K562 (cell line): Measurements from ENCODE around the gene CNTROB. TPM values are rescaled to one million over a fixed set of nuclear protein-coding genes. Genes with fewer than 3 reads are reported as not detected.

Source experiments
- CHD7 ChIP-seq: fragments of 200-600 bp; sonication (generic); IDR thresholded peaks from one replicate; pipeline ENCODE4 v1.6.1; 2012; ENCODE audit warnings: mild to moderate bottlenecking, low read depth, low read length, inconsistent platforms
- FOXK1 ChIP-seq: sonication (generic); formaldehyde crosslinking; IDR thresholded peaks from 2 replicates; pipeline ENCODE4 v1.8.0; 2022; ENCODE audit warnings: missing genetic modification reagents, mild to moderate bottlenecking, borderline replicate concordance
- RAD51 ChIP-seq: fragments of 450-650 bp; IDR thresholded peaks from 2 replicates; pipeline ENCODE4 v1.7.1; 2016; ENCODE audit warnings: low read depth, mild to moderate bottlenecking, borderline replicate concordance
- ZBTB1 ChIP-seq: sonication (generic); formaldehyde crosslinking; IDR thresholded peaks from 2 replicates; pipeline ENCODE4 v1.8.1; 2023; ENCODE audit warnings: missing genetic modification reagents, low read depth, mild to moderate bottlenecking, borderline replicate concordance
- ZC3H11A ChIP-seq: IDR thresholded peaks from 2 replicates; pipeline ENCODE4 v1.6.1; 2012; ENCODE audit warnings: low read depth, low read length, improper control_type of control experiment
- polyA plus RNA-seq, 8 experiments: library from polyadenylated mRNA; depleted of rRNA in 4 of 8; stranded (reverse) in 5 of 8; unstranded in 3 of 8; fragments of >200 nt; fragmentation: Nextera tagmentation in 2 of 8; fragmentation: Illumina TruSeq in 1 of 8; extraction: Ambion mirVana in 2 of 8; extraction: Trizol in 1 of 8; gene quantifications; 2 replicates each; pipeline versions ENCODE4 v1.2.1 to v1.2.3, GENCODE V29; 2011 to 2014; ENCODE audit warnings: inconsistent platforms in 1 of 8, missing spikeins in 1 of 8
- total RNA-seq, 7 experiments: library from RNA; depleted of rRNA in 6 of 7; stranded (reverse); fragments of >200 nt in 6 of 7; fragmentation: Illumina TruSeq in 2 of 7; extraction: Trizol in 2 of 7; gene quantifications; 2 replicates each; pipeline versions ENCODE4 v1.2.1 to v1.2.3, GENCODE V29; 2011 to 2021; ENCODE audit warnings: low replicate concordance in 1 of 7
- TF ChIP-seq, protein P1 (sequence below): conservative IDR thresholded peaks from 2 replicates; pipeline ENCODE4 v1.6.1; 2011; ENCODE audit warnings: low read depth, mild to moderate bottlenecking, low read length; ENCODE audit not compliant: control insufficient read depth
- TF ChIP-seq, protein P2 (sequence below): fragments of 150-350 bp; conservative IDR thresholded peaks from 2 replicates; pipeline ENCODE4 v1.6.1; 2014; ENCODE audit warnings: low read length
- TF ChIP-seq, protein P3 (sequence below), 2 experiments: fragments of 450-650 bp; conservative IDR thresholded peaks; 2 replicates each; pipeline ENCODE4 v1.6.1; 2017; ENCODE audit warnings: mild to moderate bottlenecking in 2 of 2, moderate library complexity in 2 of 2

CNTROB gene
- total and polyA plus RNA-seq, 9 of the 15 experiments (the other 6 are each of a cell fraction or from before 2014, with no cell fraction given): 1.9 to 33.3 (median 23.0) TPM

DNA sequence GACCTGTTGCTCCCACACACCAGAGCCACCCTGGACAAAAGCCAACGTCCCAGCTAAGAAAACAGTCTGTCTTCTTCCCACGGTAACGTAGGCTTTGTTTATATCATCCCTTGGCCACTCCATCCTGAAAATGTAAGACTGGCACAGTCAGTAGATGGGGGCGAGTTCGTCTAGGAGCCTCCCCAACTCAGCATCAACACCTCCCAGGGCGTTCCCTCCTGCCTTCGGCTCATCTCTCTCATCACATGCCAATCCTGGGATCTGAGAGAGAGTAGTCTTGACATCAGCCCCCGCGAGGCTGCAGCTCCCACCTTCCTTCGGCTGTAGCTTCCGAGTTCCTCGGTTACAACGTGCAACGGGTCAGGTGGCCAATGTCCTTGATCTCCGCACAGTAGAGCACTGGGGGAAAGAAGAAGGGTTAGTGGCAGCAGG, 16.8 kb upstream of the CNTROB start (continued):
- TF ChIP-seq CHD7: no peak
- TF ChIP-seq, protein P1, sequence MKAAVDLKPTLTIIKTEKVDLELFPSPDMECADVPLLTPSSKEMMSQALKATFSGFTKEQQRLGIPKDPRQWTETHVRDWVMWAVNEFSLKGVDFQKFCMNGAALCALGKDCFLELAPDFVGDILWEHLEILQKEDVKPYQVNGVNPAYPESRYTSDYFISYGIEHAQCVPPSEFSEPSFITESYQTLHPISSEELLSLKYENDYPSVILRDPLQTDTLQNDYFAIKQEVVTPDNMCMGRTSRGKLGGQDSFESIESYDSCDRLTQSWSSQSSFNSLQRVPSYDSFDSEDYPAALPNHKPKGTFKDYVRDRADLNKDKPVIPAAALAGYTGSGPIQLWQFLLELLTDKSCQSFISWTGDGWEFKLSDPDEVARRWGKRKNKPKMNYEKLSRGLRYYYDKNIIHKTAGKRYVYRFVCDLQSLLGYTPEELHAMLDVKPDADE: 0 out of 2 replicates have a peak, but pooled peaks have one; percentile 30
- TF ChIP-seq, protein P2, sequence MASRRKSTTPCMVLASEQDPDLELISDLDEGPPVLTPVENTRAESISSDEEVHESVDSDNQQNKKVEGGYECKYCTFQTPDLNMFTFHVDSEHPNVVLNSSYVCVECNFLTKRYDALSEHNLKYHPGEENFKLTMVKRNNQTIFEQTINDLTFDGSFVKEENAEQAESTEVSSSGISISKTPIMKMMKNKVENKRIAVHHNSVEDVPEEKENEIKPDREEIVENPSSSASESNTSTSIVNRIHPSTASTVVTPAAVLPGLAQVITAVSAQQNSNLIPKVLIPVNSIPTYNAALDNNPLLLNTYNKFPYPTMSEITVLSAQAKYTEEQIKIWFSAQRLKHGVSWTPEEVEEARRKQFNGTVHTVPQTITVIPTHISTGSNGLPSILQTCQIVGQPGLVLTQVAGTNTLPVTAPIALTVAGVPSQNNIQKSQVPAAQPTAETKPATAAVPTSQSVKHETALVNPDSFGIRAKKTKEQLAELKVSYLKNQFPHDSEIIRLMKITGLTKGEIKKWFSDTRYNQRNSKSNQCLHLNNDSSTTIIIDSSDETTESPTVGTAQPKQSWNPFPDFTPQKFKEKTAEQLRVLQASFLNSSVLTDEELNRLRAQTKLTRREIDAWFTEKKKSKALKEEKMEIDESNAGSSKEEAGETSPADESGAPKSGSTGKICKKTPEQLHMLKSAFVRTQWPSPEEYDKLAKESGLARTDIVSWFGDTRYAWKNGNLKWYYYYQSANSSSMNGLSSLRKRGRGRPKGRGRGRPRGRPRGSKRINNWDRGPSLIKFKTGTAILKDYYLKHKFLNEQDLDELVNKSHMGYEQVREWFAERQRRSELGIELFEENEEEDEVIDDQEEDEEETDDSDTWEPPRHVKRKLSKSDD: no peak
- TF ChIP-seq, protein P3, sequence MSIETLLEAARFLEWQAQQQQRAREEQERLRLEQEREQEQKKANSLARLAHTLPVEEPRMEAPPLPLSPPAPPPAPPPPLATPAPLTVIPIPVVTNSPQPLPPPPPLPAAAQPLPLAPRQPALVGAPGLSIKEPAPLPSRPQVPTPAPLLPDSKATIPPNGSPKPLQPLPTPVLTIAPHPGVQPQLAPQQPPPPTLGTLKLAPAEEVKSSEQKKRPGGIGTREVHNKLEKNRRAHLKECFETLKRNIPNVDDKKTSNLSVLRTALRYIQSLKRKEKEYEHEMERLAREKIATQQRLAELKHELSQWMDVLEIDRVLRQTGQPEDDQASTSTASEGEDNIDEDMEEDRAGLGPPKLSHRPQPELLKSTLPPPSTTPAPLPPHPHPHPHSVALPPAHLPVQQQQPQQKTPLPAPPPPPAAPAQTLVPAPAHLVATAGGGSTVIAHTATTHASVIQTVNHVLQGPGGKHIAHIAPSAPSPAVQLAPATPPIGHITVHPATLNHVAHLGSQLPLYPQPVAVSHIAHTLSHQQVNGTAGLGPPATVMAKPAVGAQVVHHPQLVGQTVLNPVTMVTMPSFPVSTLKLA (conservative IDR thresholded peaks at IDR 0.05): peak in 1 of 2 experiments; percentile 6; a peak in 1 of 4 replicates
- no peak for TF ChIP-seq RAD51
- TF ChIP-seq ZBTB1: 0 out of 2 replicates have a peak, but pooled peaks have one; percentile 6
- no peak for TF ChIP-seq ZC3H11A
- TF ChIP-seq FOXK1 (CRISPR knock-in tag): 0 out of 2 replicates have a peak, but pooled peaks have one; percentile 50
